ENCODE data around the gene PNKD. TPM values are rescaled to one million over a fixed set of nuclear protein-coding genes. Genes with fewer than 3 reads are reported as not detected.

Gene PNKD
- total RNA-seq, 1 experiment from 2014 or later = 49.8 TPM

DNA sequence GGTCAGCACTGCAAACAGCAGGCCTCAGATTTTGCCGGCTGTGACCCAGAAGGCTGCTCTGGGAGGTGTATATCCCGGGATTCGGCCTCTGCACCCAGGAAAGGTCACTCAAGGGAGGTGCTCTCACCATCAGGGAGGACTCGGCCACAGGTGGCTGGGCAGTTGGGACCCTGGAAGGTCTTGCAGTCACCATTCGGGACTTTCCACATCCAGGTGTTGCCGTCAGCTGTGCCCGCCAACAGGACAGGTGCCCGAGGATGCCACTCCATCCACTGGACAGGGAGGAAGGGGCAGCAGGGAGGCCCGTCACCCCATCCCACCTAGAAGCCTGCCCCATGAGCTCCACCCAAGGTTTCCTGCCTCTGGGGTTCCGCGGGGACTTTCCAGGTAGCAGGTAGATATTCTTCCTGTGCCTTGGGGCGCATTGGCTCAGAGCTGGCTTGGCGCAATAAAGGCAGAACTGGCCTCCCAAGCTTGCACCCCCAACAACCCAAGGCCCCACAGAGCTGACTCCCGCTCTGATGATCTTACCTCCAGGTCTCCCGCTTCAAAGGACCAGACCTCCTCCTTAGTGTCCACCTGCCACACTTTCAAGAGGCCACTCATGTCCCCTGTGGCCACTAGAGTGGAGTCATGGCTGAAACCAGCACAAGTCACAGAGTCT, 3.9 kb upstream of the PNKD start:
- ChIA-PET POLR2A (no interaction called here), CTCF (interaction anchor here (1.1 kb wide), 1 partner anchor 35 kb away, joined by 3 read pairs; no protein-coding TSS in a partner anchor)
- Mint-ChIP-seq H3K9me3 (no peaks in the 10 kb centered on the region), H3K36me3 (peaks cover 22% of the 10 kb centered on the region), H3K27me3 (ENCODE audit: low read depth) (no peaks in the 10 kb centered on the region), H3K27ac (no peak overlapping the region), H3K4me1 (peaks cover 14% of the 10 kb centered on the region), H3K4me3 (no peak overlapping the region)
- no peak for TF ChIP-seq ZNF671 (CRISPR knock-in tag; IDR thresholded peaks at IDR 0.05)
- TF ChIP-seq CTCF (IDR thresholded peaks at IDR 0.05) = no peak
- TF ChIP-seq USF1 (CRISPR knock-in tag; IDR thresholded peaks at IDR 0.05) = no peak
- TF ChIP-seq IRF1 (CRISPR knock-in tag; IDR thresholded peaks at IDR 0.05) = no peak
- TF ChIP-seq, protein P1, sequence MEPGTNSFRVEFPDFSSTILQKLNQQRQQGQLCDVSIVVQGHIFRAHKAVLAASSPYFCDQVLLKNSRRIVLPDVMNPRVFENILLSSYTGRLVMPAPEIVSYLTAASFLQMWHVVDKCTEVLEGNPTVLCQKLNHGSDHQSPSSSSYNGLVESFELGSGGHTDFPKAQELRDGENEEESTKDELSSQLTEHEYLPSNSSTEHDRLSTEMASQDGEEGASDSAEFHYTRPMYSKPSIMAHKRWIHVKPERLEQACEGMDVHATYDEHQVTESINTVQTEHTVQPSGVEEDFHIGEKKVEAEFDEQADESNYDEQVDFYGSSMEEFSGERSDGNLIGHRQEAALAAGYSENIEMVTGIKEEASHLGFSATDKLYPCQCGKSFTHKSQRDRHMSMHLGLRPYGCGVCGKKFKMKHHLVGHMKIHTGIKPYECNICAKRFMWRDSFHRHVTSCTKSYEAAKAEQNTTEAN (CRISPR knock-in tag; IDR thresholded peaks at IDR 0.05) = no peak
- no peak for TF ChIP-seq FOXJ3 (CRISPR knock-in tag; IDR thresholded peaks at IDR 0.05; ENCODE audit: borderline replicate concordance)
- no peak for TF ChIP-seq ZNF232 (CRISPR knock-in tag; IDR thresholded peaks at IDR 0.05)
- no peak for TF ChIP-seq GABPB1 (CRISPR knock-in tag; IDR thresholded peaks at IDR 0.05)
- no peak for TF ChIP-seq KAT7 (CRISPR knock-in tag; IDR thresholded peaks at IDR 0.05; ENCODE audit: borderline replicate concordance)
- TF ChIP-seq, protein P2, sequence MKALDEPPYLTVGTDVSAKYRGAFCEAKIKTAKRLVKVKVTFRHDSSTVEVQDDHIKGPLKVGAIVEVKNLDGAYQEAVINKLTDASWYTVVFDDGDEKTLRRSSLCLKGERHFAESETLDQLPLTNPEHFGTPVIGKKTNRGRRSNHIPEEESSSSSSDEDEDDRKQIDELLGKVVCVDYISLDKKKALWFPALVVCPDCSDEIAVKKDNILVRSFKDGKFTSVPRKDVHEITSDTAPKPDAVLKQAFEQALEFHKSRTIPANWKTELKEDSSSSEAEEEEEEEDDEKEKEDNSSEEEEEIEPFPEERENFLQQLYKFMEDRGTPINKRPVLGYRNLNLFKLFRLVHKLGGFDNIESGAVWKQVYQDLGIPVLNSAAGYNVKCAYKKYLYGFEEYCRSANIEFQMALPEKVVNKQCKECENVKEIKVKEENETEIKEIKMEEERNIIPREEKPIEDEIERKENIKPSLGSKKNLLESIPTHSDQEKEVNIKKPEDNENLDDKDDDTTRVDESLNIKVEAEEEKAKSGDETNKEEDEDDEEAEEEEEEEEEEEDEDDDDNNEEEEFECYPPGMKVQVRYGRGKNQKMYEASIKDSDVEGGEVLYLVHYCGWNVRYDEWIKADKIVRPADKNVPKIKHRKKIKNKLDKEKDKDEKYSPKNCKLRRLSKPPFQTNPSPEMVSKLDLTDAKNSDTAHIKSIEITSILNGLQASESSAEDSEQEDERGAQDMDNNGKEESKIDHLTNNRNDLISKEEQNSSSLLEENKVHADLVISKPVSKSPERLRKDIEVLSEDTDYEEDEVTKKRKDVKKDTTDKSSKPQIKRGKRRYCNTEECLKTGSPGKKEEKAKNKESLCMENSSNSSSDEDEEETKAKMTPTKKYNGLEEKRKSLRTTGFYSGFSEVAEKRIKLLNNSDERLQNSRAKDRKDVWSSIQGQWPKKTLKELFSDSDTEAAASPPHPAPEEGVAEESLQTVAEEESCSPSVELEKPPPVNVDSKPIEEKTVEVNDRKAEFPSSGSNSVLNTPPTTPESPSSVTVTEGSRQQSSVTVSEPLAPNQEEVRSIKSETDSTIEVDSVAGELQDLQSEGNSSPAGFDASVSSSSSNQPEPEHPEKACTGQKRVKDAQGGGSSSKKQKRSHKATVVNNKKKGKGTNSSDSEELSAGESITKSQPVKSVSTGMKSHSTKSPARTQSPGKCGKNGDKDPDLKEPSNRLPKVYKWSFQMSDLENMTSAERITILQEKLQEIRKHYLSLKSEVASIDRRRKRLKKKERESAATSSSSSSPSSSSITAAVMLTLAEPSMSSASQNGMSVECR (CRISPR knock-in tag; IDR thresholded peaks at IDR 0.05; ENCODE audit: borderline replicate concordance) = no peak
- no peak for TF ChIP-seq SOX15 (CRISPR knock-in tag; IDR thresholded peaks at IDR 0.05)
- TF ChIP-seq ATF1 (CRISPR knock-in tag; IDR thresholded peaks at IDR 0.05) = no peak
- DNase-seq (ENCODE audit: low spot score) (no peak), ATAC-seq (no peak)

DNA sequence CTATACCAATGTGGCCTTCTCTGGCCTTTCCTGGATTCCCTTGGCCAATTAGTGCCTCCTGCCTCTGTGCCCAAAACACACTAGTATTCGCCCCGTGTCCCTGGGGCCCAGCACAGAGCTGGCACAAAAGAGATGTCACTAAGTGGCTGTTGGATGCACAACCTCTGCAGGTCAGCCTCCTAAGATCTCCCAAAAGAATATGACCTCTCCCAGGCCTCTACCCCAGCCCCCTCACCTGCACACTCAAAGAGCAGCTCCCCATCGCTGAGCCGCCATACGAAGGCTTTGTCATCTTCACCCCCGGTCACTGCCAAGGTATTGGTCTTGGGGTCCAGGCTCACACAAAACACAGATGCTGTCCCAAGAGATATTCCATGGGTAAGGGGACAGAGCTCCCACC, 3.1 kb upstream of the PNKD start:
- ATAC-seq = no peak
- ChIA-PET CTCF (no interaction called here), POLR2A (no interaction called here)
- Mint-ChIP-seq H3K36me3 (peaks cover 22% of the 10 kb centered on the region), H3K9me3 (no peaks in the 10 kb centered on the region), H3K4me3 (no peak overlapping the region), H3K27me3 (ENCODE audit: low read depth) (no peaks in the 10 kb centered on the region), H3K27ac (no peak overlapping the region), H3K4me1 (peaks cover 17% of the 10 kb centered on the region)
- no peak for DNase-seq (ENCODE audit: low spot score)
- TF ChIP-seq MLX (CRISPR knock-in tag; IDR thresholded peaks at IDR 0.05) (no peak), NR2C2 (CRISPR knock-in tag; IDR thresholded peaks at IDR 0.05) (no peak), MAX (CRISPR knock-in tag; IDR thresholded peaks at IDR 0.05) (no peak), IRF1 (CRISPR knock-in tag; IDR thresholded peaks at IDR 0.05) (no peak), ESRRA (CRISPR knock-in tag; IDR thresholded peaks at IDR 0.05; ENCODE audit: borderline replicate concordance) (no peak)
- TF ChIP-seq, protein P3, sequence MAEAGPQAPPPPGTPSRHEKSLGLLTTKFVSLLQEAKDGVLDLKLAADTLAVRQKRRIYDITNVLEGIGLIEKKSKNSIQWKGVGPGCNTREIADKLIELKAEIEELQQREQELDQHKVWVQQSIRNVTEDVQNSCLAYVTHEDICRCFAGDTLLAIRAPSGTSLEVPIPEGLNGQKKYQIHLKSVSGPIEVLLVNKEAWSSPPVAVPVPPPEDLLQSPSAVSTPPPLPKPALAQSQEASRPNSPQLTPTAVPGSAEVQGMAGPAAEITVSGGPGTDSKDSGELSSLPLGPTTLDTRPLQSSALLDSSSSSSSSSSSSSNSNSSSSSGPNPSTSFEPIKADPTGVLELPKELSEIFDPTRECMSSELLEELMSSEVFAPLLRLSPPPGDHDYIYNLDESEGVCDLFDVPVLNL (CRISPR knock-in tag; IDR thresholded peaks at IDR 0.05; ENCODE audit: borderline replicate concordance, low read depth) = no peak

Data from WTC11 (cell line).